Thyroid gland (tissue), 4 donors: Measurements from ENCODE around the gene GARIN1A.
"Not testable (repeated sequence)": the region's sequence is repeated elsewhere in the genome, so short reads cannot be mapped to it uniquely, and the experiment has no call there.

Source experiments
- POLR2A ChIP-seq, 2 donors: fragments of 450-650 bp; IDR thresholded peaks; one replicate each; pipeline ENCODE4 v1.6.1; 2017; ENCODE audit warnings: antibody characterized with exemption in 2 of 2, mild to moderate bottlenecking in 2 of 2, moderate library complexity in 1 of 2
- TF ChIP-seq, protein P1 (sequence below), 6 experiments: fragments of 200-600 bp in 3 of 6; fragments of 450-650 bp in 3 of 6; sonication (generic) in 3 of 6; IDR thresholded peaks; one replicate each; pipeline ENCODE4 v1.5.1; 2016 to 2019; ENCODE audit warnings: antibody characterized with exemption in 6 of 6, mild to moderate bottlenecking in 2 of 6, inconsistent platforms in 1 of 6, moderate library complexity in 1 of 6

DNA sequence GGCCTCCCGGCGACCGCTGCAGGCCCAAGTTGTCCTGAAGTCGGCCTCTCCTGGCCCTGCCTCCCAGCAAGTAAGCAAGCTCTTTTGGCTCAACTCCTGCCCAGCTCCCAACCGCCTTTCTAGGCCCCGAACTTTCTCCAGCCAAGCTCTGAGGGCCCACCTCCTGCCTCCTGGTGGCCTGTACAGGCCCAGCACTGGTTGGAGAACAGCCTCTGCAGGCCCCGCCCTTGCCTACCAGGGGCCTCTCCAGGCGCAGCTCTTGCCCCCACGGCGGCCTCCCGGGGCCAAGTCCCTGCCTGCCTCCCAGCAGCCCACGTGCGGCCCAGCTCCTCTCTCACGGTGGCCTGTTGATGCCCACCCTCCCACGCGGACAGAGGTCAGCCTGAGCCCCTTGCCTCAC, 18.9 kb upstream of the GARIN1A start:
- TF ChIP-seq POLR2A (IDR thresholded peaks at IDR 0.05) = not testable (repeated sequence)
- TF ChIP-seq, protein P1, sequence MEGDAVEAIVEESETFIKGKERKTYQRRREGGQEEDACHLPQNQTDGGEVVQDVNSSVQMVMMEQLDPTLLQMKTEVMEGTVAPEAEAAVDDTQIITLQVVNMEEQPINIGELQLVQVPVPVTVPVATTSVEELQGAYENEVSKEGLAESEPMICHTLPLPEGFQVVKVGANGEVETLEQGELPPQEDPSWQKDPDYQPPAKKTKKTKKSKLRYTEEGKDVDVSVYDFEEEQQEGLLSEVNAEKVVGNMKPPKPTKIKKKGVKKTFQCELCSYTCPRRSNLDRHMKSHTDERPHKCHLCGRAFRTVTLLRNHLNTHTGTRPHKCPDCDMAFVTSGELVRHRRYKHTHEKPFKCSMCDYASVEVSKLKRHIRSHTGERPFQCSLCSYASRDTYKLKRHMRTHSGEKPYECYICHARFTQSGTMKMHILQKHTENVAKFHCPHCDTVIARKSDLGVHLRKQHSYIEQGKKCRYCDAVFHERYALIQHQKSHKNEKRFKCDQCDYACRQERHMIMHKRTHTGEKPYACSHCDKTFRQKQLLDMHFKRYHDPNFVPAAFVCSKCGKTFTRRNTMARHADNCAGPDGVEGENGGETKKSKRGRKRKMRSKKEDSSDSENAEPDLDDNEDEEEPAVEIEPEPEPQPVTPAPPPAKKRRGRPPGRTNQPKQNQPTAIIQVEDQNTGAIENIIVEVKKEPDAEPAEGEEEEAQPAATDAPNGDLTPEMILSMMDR (IDR thresholded peaks at IDR 0.05) = not testable (repeated sequence)
